Psoas muscle (tissue), 8 donors: Measurements from ENCODE around the gene PRKN. TPM values are rescaled to one million over a fixed set of nuclear protein-coding genes. Genes with fewer than 3 reads are reported as not detected.
A peak's percentile ranks its signal among the peaks of the same experiment; 100 is the strongest.

Source experiments
- ATAC-seq, 4 donors: fragments of 200-7000 bp; cut with Tn5 transposase; one replicate each; pipeline ENCODE4 v1.9.1; 2020; ENCODE audit warnings: moderate library complexity in 3 of 4, mild to moderate bottlenecking in 2 of 4
- DNase-seq, 2 donors: peaks; one replicate each; pipeline ENCODE4 v3.0.0-alpha.2; 2020
- H3K27ac ChIP-seq: fragments of 200-600 bp; one replicate; pipeline ENCODE4 v1.8.0; 2022
- H3K27me3 ChIP-seq, 3 donors: fragments of 200-600 bp in 1 of 3; one replicate each; pipeline versions ENCODE4 v1.6.1 to v1.8.0; 2013 to 2022; ENCODE audit warnings: low read length in 2 of 3, mild to moderate bottlenecking in 2 of 3, moderate library complexity in 1 of 3; ENCODE audit not compliant: insufficient read depth in 3 of 3
- H3K36me3 ChIP-seq, 2 donors: fragments of 200-600 bp in 1 of 2; one replicate each; pipeline versions ENCODE4 v1.6.1 to v1.8.0; 2013 to 2022; ENCODE audit warnings: low read depth in 1 of 2, mild to moderate bottlenecking in 1 of 2, moderate library complexity in 1 of 2; ENCODE audit not compliant: insufficient read depth in 1 of 2
- H3K4me1 ChIP-seq: fragments of 200-600 bp; one replicate; pipeline ENCODE4 v1.8.0; 2022
- H3K4me3 ChIP-seq: fragments of 200-600 bp; one replicate; pipeline ENCODE4 v1.8.0; 2022; ENCODE audit warnings: mild to moderate bottlenecking
- H3K9me3 ChIP-seq: fragments of 200-600 bp; one replicate; pipeline ENCODE4 v1.8.0; 2022
- WGBS, 3 donors: extraction: QIAGEN DNeasy Blood & Tissue Kit; methylation state at CpG; one replicate each; pipeline versions ENCODE4 v1.1.6 to v1.1.7; 2013; 5-methylcytosine and 5-hydroxymethylcytosine counted together
- intact Hi-C, 2 donors: fragments of 100-400 bp; cut with DNase I; formaldehyde crosslinking; loops; one replicate each; pipeline versions ENCODE4 v1.11.0 to v1.14.2; 2022
- polyA plus RNA-seq, 3 donors: library from polyadenylated mRNA; stranded (reverse); fragments of 200-250 nt; gene quantifications; one replicate each; pipeline ENCODE4 v1.2.3, GENCODE V29; 2013
- total RNA-seq, 4 donors: library from RNA; stranded (reverse); fragmentation: NEBNext Ultra II Directional in 2 of 4; extraction: Animal tissue kit (Norgen Biotek cat#: 25700) in 2 of 4; gene quantifications; one replicate each; pipeline versions ENCODE4 v1.2.1 to v1.2.4, GENCODE V29; 2021 to 2023
- TF ChIP-seq, protein P1 (sequence below): fragments of 200-600 bp; IDR thresholded peaks from one replicate; pipeline ENCODE4 v1.8.0; 2022; ENCODE audit warnings: antibody characterized with exemption
- donor health status: healthy with polysubstance abuse.
- donor health status: DM: no; HTN: no; CAD: no; lungs with moderate emphysema.
- donor health status: Bipolar disorder and iron deficiency.
- donor health status: healthy.
- donor health status: DM: yes; HTN: yes; CAD: no.
- donor health status: DM: no; HTN: no; CAD: no.
- donor health status: DM: no; HTN: no; CAD: no.
- donor health status: DM: yes; HTN: yes; CAD: no.

The PRKN gene
- total and polyA plus RNA-seq, 7 donors = 1.5 to 19.5 (median 11.7) TPM

DNA sequence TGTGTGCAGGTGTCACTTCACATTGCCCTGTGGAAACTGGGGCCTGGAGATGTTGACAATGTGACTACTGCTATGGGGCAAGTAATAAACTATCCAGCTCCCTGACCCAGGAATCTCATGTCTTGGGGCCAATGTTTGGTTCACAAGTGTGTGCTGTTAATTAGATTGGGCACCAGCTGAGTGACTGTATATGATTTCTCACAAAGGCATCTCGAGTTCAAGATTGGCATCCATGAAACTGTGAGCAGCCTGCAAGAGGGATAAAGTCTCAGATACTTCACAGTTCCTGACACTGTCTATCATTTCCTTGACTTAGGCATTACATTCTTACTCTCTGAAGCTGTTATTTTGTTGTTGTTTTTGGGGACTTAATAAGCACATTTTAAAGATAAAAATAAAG is 264.0 kb downstream of the PRKN start:
- peaks cover 30% of the 10 kb centered on the region for H3K4me1 ChIP-seq
- WGBS, 3 donors = 23 to 30% (median 27%) methylated on average over 1 of the region's 1 CpG
- peak overlapping the region; percentile 37 for H3K27ac ChIP-seq
- TF ChIP-seq, protein P1, sequence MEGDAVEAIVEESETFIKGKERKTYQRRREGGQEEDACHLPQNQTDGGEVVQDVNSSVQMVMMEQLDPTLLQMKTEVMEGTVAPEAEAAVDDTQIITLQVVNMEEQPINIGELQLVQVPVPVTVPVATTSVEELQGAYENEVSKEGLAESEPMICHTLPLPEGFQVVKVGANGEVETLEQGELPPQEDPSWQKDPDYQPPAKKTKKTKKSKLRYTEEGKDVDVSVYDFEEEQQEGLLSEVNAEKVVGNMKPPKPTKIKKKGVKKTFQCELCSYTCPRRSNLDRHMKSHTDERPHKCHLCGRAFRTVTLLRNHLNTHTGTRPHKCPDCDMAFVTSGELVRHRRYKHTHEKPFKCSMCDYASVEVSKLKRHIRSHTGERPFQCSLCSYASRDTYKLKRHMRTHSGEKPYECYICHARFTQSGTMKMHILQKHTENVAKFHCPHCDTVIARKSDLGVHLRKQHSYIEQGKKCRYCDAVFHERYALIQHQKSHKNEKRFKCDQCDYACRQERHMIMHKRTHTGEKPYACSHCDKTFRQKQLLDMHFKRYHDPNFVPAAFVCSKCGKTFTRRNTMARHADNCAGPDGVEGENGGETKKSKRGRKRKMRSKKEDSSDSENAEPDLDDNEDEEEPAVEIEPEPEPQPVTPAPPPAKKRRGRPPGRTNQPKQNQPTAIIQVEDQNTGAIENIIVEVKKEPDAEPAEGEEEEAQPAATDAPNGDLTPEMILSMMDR = no peak
- H3K9me3 ChIP-seq = no peaks in the 10 kb centered on the region
- no peak for DNase-seq
- H3K27me3 ChIP-seq = no peaks in the 10 kb centered on the region
- no peaks in the 10 kb centered on the region for H3K36me3 ChIP-seq
- ATAC-seq = peak in 3 of 4 donors; percentile 10 to 64 (median 62)
- no peak overlapping the region for H3K4me3 ChIP-seq
- intact Hi-C loops = no loop called here

DNA sequence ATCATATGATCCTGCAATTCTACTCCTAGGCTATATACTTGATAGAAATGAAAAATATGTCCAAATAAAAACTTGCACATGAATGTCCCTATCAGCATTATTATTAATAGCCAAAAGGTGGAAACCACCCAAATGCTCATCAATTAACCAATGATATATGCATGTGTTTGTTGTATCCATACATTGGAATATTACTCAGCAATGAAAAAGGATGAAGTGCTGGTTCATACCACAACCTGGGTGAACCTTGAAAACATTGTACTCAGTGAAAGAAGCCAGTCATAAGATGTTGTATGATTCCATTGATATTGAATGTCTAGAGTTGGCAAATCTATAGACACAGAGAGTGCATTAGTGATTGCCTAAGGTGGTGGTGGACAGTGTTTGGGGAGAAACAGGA is 267.6 kb downstream of the PRKN start:
- peaks cover 10% of the 10 kb centered on the region for H3K4me1 ChIP-seq
- DNase-seq = no peak
- intact Hi-C loops = no loop called here
- ATAC-seq = no peak
- H3K9me3 ChIP-seq = no peaks in the 10 kb centered on the region
- TF ChIP-seq, protein P1 = no peak
- H3K27ac ChIP-seq = no peak overlapping the region
- H3K4me3 ChIP-seq = no peak overlapping the region
- H3K27me3 ChIP-seq = no peaks in the 10 kb centered on the region
- H3K36me3 ChIP-seq = no peaks in the 10 kb centered on the region

DNA sequence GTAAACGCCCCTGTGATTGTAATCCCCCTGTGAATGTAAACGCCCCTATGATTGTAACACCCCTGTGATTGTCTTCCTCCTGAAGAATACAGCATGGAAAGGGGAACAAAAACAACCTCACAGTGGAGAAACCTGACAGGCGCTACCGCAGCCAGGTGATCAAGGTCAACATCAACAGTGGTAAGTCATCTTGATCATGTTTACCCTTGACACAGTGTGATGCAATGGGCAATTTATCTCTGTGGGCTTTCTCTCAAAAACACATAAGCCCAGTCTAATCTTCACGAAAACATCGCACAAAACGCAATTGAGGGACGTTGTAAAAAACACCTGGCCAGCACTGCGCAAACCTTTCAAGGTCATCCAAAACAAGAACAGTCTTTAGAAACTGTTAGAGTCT is 277.2 kb downstream of the PRKN start:
- ATAC-seq = no peak
- Histone ChIP-seq H3K4me3 (no peak overlapping the region), H3K27me3 (no peaks in the 10 kb centered on the region), H3K27ac (no peak overlapping the region), H3K36me3 (no peaks in the 10 kb centered on the region), H3K9me3 (no peaks in the 10 kb centered on the region), H3K4me1 (no peaks in the 10 kb centered on the region)
- TF ChIP-seq, protein P1 = no peak
- 85 to 89% (median 86%) methylated on average over 9 of the region's 9 CpGs for WGBS, 3 donors
- DNase-seq = no peak
- intact Hi-C loops = no loop called here

DNA sequence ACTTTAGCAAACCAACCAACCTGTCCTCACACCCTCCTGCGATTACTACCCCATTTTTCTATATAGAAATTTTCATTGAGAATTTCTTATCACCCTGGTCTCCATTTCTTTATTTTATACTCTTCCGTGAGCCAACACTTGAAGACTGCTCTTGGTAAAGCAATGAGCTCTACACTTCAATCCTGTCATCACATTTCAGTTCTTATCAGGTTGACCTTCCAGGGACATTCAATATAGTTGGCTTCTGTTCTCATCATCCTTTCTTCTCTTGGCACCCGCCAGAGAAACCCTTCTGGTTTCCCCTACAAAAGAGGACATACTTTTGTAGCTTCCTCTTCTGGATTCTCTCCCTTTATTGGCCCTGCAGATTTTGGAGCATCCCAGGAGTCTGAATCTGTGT is 279.3 kb downstream of the PRKN start:
- Histone ChIP-seq H3K4me1 (no peaks in the 10 kb centered on the region), H3K27ac (no peak overlapping the region), H3K27me3 (no peaks in the 10 kb centered on the region), H3K4me3 (no peak overlapping the region), H3K36me3 (no peaks in the 10 kb centered on the region), H3K9me3 (no peaks in the 10 kb centered on the region)
- intact Hi-C loops = no loop called here
- TF ChIP-seq, protein P1 = no peak
- 82 to 95% (median 93%) methylated on average over 3 of the region's 3 CpGs for WGBS, 3 donors
- DNase-seq (no peak), ATAC-seq (no peak)

DNA sequence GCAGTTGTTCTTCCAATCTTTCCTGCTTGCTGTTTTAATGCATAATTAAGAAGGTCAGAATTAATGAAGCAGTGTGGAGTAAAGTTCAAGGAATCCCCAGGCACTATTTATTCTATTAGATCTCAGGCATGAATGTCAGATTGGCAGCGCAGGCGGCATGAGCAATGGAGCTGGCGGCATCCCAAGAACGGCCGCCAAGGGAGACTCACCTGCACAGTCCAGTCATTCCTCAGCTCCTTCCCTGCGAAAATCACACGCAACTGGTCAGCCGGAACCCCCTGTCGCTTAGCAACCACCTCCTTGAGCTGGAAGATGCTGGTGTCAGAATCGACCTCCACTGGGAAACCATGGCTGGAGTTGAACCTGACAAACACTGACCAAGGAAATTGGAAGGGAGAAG is 284.5 kb downstream of the PRKN start:
- Histone ChIP-seq H3K27ac (no peak overlapping the region), H3K4me1 (no peaks in the 10 kb centered on the region), H3K9me3 (peaks cover 3% of the 10 kb centered on the region), H3K27me3 (no peaks in the 10 kb centered on the region), H3K36me3 (no peaks in the 10 kb centered on the region), H3K4me3 (no peak overlapping the region)
- WGBS, 3 donors = 74 to 78% (median 76%) methylated on average over 10 of the region's 10 CpGs
- DNase-seq (no peak), ATAC-seq (no peak)
- TF ChIP-seq, protein P1 = no peak
- intact Hi-C loops = no loop called here
